ENCODE results near the gene HBG1.
"Not testable (repeated sequence)": the region's sequence is repeated elsewhere in the genome, so short reads cannot be mapped to it uniquely, and the experiment has no call there.

The HBG1 gene

DNA sequence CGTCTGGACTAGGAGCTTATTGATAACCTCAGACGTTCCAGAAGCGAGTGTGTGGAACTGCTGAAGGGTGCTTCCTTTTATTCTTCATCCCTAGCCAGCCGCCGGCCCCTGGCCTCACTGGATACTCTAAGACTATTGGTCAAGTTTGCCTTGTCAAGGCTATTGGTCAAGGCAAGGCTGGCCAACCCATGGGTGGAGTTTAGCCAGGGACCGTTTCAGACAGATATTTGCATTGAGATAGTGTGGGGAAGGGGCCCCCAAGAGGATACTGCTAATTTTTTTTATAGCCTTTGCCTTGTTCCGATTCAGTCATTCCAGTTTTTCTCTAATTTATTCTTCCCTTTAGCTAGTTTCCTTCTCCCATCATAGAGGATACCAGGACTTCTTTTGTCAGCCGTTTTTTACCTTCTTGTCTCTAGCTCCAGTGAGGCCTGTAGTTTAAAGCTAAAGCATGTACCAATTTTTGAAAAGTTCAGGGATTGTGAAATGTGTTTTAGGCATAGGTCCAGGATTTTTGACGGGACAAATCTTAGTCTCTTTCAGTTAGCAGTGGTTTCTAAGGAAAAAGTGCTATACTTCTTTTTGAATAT, at the start of gene HBG1:
TSS of gene HBG1 (minus strand) at position 51 of the 590 bp plus-strand sequence. CDS start 53 bp downstream, outside the sequence.
- DNase-seq, result not testable (repeated sequence)

DNA sequence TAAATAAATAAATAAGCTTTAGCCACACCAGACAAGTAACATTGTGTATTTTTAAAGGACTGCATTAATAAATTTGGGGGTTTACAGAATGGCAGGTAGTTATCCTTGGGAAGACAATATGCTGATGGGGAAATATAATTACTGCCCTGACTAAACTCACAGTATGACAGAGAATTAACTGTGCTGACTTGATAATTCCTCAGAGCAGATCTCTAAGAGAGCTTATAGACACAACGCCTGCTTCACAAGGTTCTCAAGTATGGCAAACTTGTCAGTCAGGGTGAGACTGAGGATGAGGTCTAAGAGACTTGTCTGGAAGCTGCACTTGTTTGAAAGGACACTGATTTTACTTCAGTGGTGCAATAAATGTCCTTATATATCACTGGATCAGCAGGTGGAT, 48.8 kb upstream of the HBG1 start:
- DNase-seq, result no peak

DNA sequence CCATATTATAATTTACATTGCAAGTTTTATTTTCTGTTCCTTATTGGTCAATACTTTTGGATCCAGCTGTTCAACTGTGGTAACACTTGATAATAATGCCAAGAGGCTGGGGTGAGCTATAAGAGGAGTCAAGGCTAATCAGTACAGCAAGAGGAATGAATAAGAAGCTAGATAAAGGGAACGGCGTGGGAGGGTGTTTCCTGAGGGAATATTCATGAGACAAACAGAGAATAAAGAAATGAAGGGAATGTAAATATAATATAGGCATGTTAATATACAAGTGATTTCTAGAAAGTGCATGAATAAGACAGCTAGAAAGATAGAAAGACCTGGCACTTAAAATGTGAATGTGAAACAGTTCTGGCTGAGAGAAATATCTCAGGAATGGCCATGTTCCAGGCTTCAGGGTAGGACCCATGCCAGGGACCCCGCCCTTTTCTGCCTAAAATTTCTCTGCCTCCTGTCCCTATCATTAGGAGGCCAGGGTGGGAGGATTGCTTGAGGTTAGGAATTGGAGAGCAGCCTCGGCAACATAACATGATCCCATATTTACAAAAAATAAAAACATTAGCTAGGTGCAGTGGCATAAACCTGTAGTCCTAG, 48.2 kb upstream of the HBG1 start:
- DNase-seq, result no peak

DNA sequence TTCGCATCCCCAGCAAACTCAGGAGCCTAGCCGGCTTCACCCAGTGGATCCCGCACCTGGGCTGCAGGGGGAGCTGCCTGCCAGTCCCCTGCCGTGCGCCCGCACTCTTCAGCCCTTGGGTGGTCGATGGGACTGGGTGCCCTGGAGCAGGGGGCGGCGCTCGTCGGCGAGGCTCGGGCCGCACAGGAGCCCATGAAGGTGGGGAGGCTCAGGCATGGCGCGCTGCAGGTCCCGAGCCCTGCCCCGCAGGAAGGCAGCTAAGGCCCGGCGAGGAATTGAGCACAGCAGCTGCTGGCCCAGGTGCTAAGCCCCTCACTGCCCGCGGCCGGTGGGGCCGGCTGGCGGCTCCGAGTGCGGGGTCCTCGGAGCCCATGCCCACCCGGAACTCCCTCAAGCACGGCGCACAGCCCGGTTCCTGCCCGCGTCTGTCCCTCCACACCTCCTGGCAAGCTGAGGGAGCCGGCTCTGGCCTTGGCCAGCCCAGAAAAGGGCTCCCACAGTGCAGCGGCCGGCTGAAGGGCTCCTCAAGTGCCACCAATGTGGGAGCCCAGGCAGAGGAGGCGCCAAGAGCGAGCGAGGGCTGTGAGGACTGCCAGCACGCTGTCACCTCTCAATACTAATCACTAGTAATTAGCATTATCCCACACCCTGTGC, 44.8 kb upstream of the HBG1 start:
- not testable (repeated sequence) for DNase-seq

DNA sequence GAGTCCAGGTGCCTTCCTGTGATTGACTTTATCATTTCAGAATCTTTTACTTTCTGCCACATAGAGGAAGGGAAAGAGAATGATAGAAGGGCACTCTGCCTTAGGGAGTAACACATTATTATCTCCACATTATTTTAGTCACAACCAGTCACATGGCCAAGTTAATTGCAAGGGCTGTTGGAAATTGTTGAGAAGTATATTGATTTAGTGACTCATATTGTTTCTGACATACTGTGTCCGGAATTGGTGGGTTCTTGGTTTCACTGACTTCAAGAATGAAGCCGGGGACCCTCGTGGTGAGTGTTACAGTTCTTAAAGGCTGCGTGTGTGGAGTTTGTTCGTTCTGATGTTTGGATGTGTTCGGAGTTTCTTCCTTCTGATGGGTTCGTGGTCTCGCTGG, 43.4 kb upstream of the HBG1 start:
- DNase-seq, result no peak

DNA sequence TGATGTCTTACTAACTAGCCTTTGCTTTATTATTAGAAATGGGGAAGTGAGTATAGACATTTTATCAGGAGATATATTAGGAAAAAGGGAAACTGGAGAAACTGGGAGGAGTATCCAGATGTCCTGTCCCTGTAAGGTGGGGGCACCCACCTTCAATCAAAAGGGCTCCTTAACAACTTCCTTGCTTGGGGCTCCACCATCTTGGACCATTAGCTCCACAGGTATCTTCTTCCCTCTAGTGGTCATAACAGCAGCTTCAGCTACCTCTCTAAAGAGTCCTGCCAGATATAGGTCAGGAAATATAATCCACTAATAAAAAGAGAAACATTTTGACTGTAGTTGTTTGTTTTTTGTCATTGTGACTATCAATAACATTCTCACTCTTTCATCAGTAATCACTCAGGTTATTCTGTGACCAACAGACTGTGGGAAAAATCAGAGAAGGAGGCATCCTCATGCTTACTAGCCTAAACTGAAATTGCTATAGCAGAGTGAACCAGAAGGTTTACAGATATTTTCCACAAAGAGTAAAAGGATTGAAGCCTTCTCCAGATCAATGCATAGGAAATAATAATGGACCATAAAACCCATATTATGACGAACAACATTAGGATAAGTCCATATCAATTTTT, 41.7 kb upstream of the HBG1 start:
- DNase-seq, result no peak

DNA sequence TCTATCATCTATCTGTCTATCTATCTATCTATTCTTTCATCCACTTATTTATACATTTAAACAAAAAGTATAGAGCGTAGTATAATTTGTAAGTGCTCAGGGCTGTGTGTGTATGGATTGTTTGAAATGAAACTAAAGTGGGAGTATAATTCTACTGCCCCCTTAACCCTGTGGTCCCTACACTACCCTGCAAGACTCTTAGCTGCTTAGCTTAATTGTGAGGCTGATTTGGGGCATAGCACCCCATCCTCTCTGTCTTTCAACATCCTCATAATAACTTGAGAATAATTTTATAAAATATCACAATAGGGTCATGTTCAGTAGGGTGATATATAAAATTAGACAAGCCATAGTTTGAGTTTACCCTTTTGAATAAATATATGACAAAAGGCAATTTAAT, 40.4 kb upstream of the HBG1 start:
- DNase-seq, result no peak

DNA sequence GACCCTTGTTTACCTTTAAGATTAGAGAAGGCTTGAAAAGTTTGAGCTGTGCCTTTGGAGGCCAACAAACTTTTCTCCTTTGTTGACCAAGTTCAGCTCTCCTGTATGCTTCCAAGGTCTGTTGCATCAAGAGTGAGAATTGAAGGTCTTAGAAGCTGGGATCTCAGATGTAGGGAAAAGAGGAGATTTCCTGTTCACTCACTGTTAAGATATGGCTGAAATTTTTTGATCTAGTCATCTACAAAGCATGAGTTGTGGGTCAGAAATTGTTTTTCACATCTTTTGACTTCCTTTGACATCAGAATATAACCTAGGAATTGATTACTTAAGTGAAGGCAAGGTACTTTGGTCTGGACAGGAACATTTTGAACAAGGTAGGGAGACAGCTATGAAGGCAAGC, 40.0 kb upstream of the HBG1 start:
- DNase-seq, result no peak

DNA sequence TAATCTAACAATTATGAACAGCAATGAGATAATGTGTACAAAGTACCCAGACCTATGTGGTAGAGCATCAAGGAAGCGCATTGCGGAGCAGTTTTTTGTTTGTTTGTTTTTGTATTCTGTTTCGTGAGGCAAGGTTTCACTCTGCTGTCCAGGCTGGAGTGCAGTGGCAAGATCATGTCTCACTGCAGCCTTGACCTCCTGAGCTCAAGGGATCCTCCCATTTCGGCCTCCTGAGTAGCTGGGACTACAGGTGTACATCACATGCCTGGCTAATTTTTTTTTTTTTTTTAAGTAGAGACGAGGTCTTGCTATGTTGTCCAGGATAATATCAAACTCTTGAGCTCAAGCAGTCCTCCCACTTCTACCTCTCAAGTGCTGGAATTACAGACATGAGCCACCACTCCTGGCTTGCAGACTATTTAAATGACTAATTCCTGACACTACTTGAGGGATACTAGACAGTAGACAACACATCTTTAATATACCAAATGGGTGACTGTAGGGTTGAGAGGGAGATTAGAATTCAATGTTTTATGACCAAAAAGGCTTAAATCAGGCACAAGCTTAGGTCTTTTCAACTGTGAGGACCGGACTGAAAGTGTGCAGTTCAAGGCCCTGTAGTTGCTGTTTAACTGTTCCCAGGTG, 39.4 kb upstream of the HBG1 start:
- DNase-seq, result no peak

DNA sequence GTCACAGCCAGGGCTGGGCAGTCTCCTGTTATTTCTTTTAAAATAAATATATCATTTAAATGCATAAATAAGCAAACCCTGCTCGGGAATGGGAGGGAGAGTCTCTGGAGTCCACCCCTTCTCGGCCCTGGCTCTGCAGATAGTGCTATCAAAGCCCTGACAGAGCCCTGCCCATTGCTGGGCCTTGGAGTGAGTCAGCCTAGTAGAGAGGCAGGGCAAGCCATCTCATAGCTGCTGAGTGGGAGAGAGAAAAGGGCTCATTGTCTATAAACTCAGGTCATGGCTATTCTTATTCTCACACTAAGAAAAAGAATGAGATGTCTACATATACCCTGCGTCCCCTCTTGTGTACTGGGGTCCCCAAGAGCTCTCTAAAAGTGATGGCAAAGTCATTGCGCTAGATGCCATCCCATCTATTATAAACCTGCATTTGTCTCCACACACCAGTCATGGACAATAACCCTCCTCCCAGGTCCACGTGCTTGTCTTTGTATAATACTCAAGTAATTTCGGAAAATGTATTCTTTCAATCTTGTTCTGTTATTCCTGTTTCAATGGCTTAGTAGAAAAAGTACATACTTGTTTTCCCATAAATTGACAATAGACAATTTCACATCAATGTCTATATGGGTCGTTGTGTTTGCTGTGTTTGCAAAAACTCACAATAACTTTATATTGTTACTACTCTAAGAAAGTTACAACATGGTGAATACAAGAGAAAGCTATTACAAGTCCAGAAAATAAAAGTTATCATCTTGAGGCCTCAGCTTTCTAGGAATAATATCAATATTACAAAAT, 38.6 kb upstream of the HBG1 start:
- DNase-seq, result no peak

DNA sequence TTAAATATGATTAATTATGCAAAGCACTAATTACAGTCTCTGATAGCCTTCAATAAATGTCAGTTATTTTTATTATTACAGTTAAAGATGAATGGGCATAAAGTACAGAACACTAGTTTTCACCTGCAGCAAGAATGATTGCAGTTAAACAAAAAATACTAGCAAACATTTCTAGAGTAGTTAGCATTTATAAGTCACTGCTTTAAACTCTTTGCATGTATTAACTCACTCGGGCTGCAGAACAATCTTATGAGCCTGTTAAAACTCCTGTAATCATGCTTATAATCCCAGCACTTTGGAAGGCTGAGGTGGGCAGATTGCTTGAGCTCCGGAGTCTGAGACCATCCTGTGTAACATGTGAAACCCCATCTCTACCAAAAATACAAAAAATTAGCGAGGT, 37.2 kb upstream of the HBG1 start:
- no peak for DNase-seq

DNA sequence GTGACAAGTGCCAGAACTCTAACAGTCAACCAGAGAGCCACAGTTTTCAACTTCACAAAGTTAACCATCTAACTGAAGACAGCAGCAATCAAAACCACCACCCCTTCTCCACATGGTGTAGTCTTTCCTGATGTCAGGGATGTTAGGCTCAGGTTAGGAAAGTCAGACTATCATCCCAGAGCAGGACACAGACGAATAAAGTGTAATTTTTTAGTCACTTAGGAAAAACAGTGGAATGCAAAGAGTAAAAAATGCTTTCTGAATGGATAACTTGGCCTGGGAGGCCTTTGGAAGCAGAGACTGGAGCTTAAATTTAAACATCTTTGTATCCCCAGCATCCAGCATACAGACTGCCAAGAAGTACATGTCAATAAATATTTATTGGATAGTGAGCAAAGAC, 36.7 kb upstream of the HBG1 start:
- no peak for DNase-seq

DNA sequence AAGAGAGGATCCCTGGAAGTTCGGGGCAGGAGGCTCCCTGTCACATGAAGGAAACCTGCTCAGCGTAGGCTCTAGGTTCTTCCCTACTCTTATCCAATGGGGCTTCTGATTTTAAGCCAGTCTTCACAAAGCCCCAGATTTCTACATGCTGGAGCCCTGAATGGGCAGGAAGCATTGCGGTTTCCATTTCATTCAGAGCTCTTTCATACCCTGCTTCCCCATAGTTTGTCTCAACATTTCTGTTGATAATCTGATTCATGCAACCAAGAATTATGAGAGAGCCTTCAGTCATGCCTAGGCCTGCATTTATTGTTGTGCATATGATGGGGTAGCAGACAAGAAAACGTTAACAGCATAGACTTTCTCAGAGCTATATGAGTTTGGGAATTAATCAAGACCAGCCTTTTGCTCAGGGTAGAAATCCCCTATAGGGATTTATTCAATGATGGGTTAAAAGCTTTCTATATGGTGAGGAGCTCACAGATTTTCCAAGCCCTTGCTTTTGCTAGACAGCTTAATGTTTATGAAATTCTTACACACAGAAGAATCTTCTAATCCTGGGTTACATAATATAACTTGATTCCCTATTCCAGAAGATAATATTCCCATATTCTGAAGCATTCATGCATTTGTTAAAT, 36.2 kb upstream of the HBG1 start:
- DNase-seq, result no peak

DNA sequence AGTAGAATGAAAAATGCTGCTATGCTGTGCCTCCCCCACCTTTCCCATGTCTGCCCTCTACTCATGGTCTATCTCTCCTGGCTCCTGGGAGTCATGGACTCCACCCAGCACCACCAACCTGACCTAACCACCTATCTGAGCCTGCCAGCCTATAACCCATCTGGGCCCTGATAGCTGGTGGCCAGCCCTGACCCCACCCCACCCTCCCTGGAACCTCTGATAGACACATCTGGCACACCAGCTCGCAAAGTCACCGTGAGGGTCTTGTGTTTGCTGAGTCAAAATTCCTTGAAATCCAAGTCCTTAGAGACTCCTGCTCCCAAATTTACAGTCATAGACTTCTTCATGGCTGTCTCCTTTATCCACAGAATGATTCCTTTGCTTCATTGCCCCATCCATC, 35.0 kb upstream of the HBG1 start:
- no peak for DNase-seq

DNA sequence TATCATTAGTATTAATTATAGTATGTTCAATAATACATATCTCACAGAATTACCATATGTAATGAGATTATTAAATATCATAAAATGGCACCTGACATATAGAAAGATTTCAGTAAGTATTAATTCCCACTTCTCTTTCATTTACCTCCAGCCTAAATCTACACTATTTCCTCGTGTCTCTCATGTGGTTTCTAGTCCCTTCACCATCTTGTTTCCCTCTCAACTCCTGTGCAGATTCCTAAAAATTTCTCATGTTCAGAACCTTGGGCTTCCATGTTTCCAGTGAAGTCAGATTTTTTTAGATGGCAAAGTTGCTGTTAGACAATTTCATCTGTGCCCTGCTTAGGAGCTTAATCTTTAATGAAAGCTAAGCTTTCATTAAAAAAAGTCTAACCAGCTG, 34.2 kb upstream of the HBG1 start:
- DNase-seq, result no peak

DNA sequence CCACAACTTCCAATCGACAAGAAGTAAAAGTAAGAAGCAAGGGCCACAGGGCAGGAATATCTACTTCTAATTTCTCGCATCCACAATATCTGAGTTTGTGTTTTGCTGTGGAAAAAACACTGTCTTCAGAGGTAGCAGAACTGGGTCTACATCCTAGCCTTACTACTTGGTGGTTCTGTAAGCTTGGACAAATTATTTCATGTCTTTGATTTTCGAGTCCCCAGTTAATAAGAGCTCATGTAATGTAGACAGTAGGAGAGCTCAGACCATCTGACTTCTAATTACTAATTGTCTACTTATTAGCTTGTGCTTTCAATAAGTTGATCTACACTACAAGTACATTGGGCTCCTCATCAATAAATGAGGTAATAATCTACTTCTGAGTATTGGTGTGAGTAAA, 33.4 kb upstream of the HBG1 start:
- DNase-seq, result no peak

DNA sequence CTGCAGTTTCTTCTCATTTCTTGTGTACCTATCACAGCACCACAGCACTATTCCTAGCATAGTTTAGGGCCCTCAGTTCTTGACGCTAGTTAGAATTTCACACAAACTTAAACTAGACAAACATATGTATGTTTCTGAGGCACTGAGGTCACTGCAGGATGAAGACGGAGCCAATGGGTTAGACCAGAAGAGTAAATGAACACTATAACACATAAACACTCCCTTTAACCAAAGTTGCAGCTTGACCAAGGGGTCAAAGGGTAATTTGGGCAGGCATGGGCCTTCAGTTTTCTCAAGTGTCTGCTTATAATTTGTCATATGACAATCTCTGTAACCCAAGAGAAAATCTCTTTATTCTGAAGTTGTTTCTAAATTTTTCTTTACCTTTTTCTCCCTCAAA, 33.0 kb upstream of the HBG1 start:
- DNase-seq, result no peak

DNA sequence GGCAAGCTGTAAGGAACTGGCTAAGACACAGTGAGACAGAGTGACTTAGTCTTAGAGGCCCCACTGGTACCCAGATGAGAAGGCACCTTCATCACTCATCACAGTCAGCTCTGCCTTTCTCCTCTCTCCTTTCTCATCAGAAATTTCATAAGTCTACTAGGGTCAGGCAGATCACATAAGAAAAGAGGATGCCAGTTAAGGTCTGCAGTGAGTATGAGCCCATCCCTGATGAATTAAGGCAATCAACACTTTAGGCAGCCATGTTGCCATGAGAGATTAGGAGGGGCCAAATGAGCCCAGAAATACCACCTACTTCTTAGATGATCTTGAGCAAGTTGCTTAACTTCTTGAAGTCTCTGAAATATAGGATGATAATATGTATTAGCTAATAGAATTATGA, 31.9 kb upstream of the HBG1 start:
- DNase-seq, result no peak

DNA sequence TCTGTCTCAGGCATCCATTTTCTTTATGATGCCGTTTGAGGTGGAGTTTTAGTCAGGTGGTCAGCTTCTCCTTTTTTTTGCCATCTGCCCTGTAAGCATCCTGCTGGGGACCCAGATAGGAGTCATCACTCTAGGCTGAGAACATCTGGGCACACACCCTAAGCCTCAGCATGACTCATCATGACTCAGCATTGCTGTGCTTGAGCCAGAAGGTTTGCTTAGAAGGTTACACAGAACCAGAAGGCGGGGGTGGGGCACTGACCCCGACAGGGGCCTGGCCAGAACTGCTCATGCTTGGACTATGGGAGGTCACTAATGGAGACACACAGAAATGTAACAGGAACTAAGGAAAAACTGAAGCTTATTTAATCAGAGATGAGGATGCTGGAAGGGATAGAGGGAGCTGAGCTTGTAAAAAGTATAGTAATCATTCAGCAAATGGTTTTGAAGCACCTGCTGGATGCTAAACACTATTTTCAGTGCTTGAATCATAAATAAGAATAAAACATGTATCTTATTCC, 31.0 kb upstream of the HBG1 start:
- no peak for DNase-seq

DNA sequence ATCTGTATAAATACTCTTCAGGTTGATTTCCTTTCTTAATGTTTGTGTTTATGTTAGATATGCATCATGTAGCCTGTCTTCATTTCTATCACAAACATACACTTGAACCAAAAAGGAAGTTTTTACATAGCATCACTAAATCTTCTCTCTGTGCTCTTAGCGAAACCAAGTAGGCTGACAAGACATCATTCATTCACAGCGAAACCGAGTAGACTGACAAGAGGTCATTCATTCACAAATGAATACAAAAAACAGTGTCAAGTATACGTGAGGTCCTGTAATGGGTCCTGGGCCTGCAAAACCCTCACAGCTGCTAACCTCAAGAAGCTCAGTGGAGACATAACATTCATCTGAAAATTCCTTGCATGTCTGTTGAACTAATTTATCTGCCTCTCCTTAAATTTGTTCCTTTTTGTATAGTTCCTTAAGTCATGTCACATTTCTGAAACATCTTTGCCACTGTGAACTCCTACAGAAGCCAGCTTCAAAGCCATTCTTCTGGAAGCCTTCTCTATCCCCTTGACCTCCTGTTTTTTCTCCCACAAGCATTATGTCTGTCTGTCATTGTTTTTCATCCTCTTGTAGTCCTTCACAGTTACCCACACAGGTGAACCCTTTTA, 29.9 kb upstream of the HBG1 start:
- no peak for DNase-seq

DNA sequence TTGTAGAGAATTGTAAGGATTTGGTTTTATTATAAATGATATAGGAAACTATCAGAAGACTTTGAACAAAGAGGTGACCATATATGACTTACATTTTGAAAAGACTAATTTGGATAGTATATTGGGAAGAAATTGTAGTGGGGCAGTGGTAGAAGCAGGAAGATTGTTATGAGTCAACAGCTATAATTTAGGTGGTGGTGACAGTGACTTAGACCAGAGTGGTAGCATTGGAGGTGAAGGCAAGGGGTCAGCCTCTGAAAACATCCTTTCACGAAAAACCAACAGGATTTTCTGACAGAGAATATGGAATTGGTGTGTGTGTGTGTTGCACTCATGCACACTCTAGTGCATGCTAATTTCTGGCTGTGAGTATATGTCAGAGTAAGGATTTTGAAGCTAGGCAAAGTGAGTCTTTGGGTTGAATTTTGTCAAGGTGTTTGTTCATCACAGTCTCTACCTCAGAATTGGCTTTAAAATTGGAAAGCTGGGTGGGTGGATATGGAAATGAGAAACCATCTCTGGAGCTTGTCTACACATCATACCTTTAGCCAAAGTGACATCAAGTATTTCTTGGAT, 28.2 kb upstream of the HBG1 start:
- no peak for DNase-seq
